Immature natural killer cell (primary cell): ENCODE results near the gene PRXL2B. TPM values are rescaled to one million over a fixed set of nuclear protein-coding genes. Genes with fewer than 3 reads are reported as not detected.

Source experiments
- DNase-seq, 3 donors: peaks; one replicate each; pipeline ENCODE4 v3.0.0; 2022; ENCODE audit warnings: mixed read lengths in 1 of 3
- H3K27ac Mint-ChIP-seq, 6 donors: one replicate each; pipeline ENCODE4 v1.8.0; 2020; ENCODE audit warnings: mixed read lengths in 6 of 6, mild to moderate bottlenecking in 5 of 6, inconsistent platforms in 4 of 6, moderate library complexity in 3 of 6
- H3K27me3 Mint-ChIP-seq, 3 donors: one replicate each; pipeline ENCODE4 v1.8.0; 2020 to 2021; ENCODE audit warnings: low read depth in 3 of 3, mild to moderate bottlenecking in 3 of 3, mixed read lengths in 3 of 3, moderate library complexity in 3 of 3, inconsistent platforms in 1 of 3
- H3K36me3 Mint-ChIP-seq, 3 donors: one replicate each; pipeline ENCODE4 v1.8.0; 2020; ENCODE audit warnings: mixed read lengths in 3 of 3, inconsistent platforms in 2 of 3, mild to moderate bottlenecking in 2 of 3
- H3K4me1 Mint-ChIP-seq, 2 donors: one replicate each; pipeline ENCODE4 v1.8.0; 2020; ENCODE audit warnings: inconsistent platforms in 2 of 2, mild to moderate bottlenecking in 2 of 2, mixed read lengths in 2 of 2, moderate library complexity in 1 of 2
- H3K4me3 Mint-ChIP-seq, 5 donors: one replicate each; pipeline ENCODE4 v1.8.0; 2020; ENCODE audit warnings: mild to moderate bottlenecking in 5 of 5, mixed read lengths in 5 of 5, inconsistent platforms in 3 of 5, moderate library complexity in 3 of 5
- H3K9me3 Mint-ChIP-seq, 6 donors: one replicate each; pipeline ENCODE4 v1.8.0; 2020; ENCODE audit warnings: mild to moderate bottlenecking in 6 of 6, mixed read lengths in 6 of 6, inconsistent platforms in 4 of 6, moderate library complexity in 3 of 6
- polyA plus RNA-seq, 3 donors: library from polyadenylated mRNA; unstranded; fragments of 300-500 nt; fragmentation: Illumina TruSeq; gene quantifications; one replicate each; pipeline ENCODE4 v1.2.3, GENCODE V29; 2021

Gene PRXL2B
- polyA plus RNA-seq, 3 donors from 2014 or later, result 10.0 to 17.1 (median 13.6) TPM

- Mint-ChIP-seq H3K36me3 (no peaks in the 10 kb centered on the region), H3K27ac (peak overlapping the region in 3 of 6 donors; percentile 30 to 49 (median 46)), H3K4me1 (peaks cover 0 to 2% of the 10 kb centered on the region in 2 donors), H3K4me3 (no peak overlapping the region), H3K9me3 (no peaks in the 10 kb centered on the region), H3K27me3 (peaks cover 3 to 6% (median 4%) of the 10 kb centered on the region in 3 donors)
- peak in 2 of 3 donors; percentile 22 to 29 for DNase-seq
Measured at GRCh38 chr1:2597441-2598328, 11.1 kb downstream of the PRXL2B start.

DNA sequence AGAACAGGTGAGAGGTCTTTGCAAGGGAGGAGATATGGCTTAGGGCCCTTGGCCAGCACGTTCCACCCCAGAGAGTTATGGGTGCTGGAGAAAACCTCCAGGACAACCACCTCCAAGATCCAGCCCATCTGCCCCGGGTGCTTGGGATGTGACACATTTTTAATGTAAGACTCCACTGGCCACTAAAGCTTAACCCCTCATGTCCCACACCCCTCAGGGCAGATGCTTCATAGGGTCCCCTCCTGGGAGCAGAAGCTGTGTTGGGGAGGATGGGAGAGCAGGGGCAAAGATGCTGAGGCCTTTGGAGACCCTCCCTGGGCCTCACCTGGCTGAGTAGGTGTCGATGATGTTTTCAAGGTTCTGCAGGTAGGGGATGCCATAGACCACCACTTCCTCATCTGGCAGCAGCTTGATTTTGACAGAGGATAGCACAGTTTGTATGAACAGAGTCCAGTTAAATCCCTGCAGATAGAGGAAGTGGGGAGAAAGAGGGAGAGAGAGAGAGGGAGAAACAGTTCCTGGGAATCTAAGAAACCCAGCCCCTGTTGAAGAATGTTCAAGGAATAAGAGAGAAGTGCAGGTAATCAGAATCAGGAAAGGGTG, 11.9 kb downstream of the PRXL2B start:
- DNase-seq, result no peak
- no peak overlapping the region for H3K27ac Mint-ChIP-seq
- no peaks in the 10 kb centered on the region for H3K9me3 Mint-ChIP-seq
- H3K27me3 Mint-ChIP-seq, result peaks cover 3 to 6% (median 4%) of the 10 kb centered on the region in 3 donors
- no peak overlapping the region for H3K4me3 Mint-ChIP-seq
- H3K36me3 Mint-ChIP-seq, result no peaks in the 10 kb centered on the region
- H3K4me1 Mint-ChIP-seq, result peaks cover 0 to 2% of the 10 kb centered on the region in 2 donors

DNA sequence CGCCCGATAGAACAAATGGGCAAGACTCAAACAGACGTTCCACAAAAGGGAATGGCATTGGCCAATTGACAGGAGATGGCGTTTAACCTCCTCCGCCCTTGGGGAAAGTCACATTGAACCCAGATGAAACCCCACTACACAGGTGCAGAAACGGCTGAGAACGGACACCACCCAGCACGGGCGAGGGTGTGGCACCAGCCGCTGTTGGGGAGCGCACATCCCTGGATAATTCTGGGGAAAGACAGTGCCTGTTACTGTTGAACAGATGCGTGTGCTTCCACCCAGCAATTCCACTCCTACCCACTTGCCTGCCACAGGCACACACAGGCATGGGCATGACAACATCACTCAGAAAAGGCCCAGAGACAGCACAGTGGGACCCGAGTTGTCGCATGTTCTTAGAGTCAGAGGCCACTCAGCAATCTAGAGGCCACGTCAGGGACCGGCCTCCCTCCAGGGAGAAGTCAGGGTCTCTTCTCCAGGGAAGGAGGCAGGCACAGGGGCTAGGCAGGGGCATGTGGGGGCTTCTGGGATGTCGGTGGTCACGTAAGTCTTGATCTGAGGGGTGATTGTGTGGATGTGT, 15.2 kb downstream of the PRXL2B start:
- peaks cover 0 to 2% of the 10 kb centered on the region in 2 donors for H3K4me1 Mint-ChIP-seq
- H3K4me3 Mint-ChIP-seq, result no peak overlapping the region
- no peak for DNase-seq
- H3K36me3 Mint-ChIP-seq, result no peaks in the 10 kb centered on the region
- no peak overlapping the region for H3K27ac Mint-ChIP-seq
- H3K27me3 Mint-ChIP-seq, result peaks cover 3 to 4% (median 4%) of the 10 kb centered on the region in 3 donors
- H3K9me3 Mint-ChIP-seq, result no peaks in the 10 kb centered on the region

GRCh38 chr1:2602311-2602835, 15.8 kb downstream of the PRXL2B start:
- H3K27ac Mint-ChIP-seq, result no peak overlapping the region

GRCh38 chr1:2602866-2603520, 16.4 kb downstream of the PRXL2B start:
- no peak overlapping the region for H3K27ac Mint-ChIP-seq
- DNase-seq, result no peak
- H3K9me3 Mint-ChIP-seq, result no peaks in the 10 kb centered on the region

More at GRCh38 chr1:2602311-2602835, 15.8 kb downstream of the PRXL2B start:
- Mint-ChIP-seq H3K4me3 (no peak overlapping the region), H3K36me3 (no peaks in the 10 kb centered on the region), H3K4me1 (peaks cover 0 to 2% of the 10 kb centered on the region in 2 donors), H3K27me3 (peaks cover 2 to 4% (median 3%) of the 10 kb centered on the region in 3 donors), H3K9me3 (no peaks in the 10 kb centered on the region)
- DNase-seq, result no peak

DNA sequence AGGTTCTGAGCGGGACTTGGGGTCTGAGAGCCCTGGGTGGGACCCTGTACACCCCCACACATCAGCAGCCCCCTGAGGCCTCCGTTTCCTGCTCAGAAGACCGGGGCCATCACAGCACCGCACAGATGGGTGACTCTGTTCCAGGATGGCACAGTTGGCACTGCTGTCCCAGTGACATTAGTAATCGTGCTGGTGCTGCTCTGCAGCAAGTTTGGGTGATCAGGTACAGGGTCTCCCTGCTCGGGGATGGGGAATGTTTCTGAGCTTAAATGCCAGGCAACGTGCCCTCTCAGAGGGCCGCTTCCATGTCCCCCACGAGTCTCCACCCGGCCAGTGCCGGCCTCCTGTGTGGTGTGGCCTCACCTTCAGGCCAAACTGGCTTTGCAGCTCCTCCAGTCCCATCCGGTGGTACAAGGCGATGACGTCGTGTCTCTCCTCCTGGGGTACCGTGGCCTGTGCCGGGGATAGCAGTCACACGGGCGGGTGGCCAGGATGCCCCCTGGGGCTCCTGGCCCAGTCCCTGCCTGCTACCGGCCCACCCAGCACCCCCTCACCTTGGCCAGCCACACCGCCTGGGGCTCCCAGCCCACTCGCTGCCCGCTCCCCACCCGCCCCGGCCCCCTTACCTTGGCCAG, 17.1 kb downstream of the PRXL2B start:
- H3K27ac Mint-ChIP-seq, result no peak overlapping the region
- no peak overlapping the region for H3K4me3 Mint-ChIP-seq
- no peaks in the 10 kb centered on the region for H3K36me3 Mint-ChIP-seq
- H3K9me3 Mint-ChIP-seq, result no peaks in the 10 kb centered on the region
- peaks cover 0 to 1% (median 0%) of the 10 kb centered on the region in 3 donors for H3K27me3 Mint-ChIP-seq
- H3K4me1 Mint-ChIP-seq, result no peaks in the 10 kb centered on the region
- DNase-seq, result no peak

More at GRCh38 chr1:2602866-2603520, 16.4 kb downstream of the PRXL2B start:
- no peak overlapping the region for H3K4me3 Mint-ChIP-seq
- H3K36me3 Mint-ChIP-seq, result no peaks in the 10 kb centered on the region
- peaks cover 1 to 3% (median 2%) of the 10 kb centered on the region in 3 donors for H3K27me3 Mint-ChIP-seq
- H3K4me1 Mint-ChIP-seq, result peaks cover 0 to 2% of the 10 kb centered on the region in 2 donors

GRCh38 chr1:2604156-2604843, 17.7 kb downstream of the PRXL2B start:
- no peaks in the 10 kb centered on the region for H3K9me3 Mint-ChIP-seq
- no peak for DNase-seq
- H3K4me3 Mint-ChIP-seq, result no peak overlapping the region
- H3K4me1 Mint-ChIP-seq, result no peaks in the 10 kb centered on the region
- no peak overlapping the region for H3K27ac Mint-ChIP-seq
- H3K27me3 Mint-ChIP-seq, result peaks cover 0 to 1% (median 0%) of the 10 kb centered on the region in 3 donors
- H3K36me3 Mint-ChIP-seq, result no peaks in the 10 kb centered on the region

GRCh38 chr1:2604844-2605508, 18.4 kb downstream of the PRXL2B start:
- H3K27me3 Mint-ChIP-seq, result peaks cover 0 to 1% (median 0%) of the 10 kb centered on the region in 3 donors
- no peak for DNase-seq
- H3K36me3 Mint-ChIP-seq, result no peaks in the 10 kb centered on the region
- H3K9me3 Mint-ChIP-seq, result no peaks in the 10 kb centered on the region
- no peaks in the 10 kb centered on the region for H3K4me1 Mint-ChIP-seq
- H3K4me3 Mint-ChIP-seq, result no peak overlapping the region
- no peak overlapping the region for H3K27ac Mint-ChIP-seq

DNA sequence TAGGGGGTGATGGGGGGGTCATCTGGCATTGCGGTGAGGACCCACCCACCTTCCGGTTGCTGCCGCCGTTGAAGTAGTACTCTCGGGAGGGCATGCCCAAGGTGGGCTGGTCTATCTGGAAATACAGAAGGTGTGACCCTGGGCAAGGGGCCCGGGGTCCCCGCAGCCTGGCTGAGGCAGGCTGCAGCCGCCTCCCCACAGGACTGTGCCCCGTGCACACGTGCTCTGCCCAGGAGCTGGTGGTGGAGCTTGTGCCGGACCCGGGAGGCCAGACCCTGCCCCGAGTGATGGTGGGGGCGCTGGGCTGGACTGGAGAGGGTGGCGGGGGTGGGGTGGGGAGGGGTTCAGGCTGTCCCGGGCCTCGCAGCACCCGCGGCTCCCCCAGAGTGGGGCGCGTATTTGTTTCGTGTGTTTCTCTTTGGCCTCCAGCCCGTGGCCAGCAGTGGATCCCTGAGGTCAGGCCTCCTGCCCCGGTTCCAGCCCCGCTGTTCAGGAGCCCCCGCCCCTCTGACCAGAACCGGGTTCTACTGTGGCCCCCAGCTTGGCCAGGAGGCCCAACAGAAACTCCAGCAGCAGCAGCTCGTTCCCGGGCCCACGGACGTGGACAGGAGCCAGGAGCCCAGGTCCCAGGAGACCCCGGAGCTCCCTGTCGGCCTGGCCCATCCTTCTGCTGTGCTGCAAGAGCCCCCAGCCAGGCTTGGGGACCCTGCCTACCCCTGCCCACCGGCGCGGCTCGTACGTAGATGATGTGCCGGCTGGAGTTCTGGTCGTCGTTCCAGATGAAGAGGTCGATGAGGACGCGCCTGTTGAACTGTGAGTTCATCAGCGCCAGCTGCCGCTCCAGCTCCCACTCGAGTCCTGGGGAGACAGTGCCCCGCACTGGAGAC, 19.2 kb downstream of the PRXL2B start:
- no peaks in the 10 kb centered on the region for H3K9me3 Mint-ChIP-seq
- no peak overlapping the region for H3K27ac Mint-ChIP-seq
- no peak for DNase-seq
- no peaks in the 10 kb centered on the region for H3K4me1 Mint-ChIP-seq
- no peak overlapping the region for H3K4me3 Mint-ChIP-seq
- no peaks in the 10 kb centered on the region for H3K36me3 Mint-ChIP-seq
- peaks cover 0 to 1% (median 0%) of the 10 kb centered on the region in 3 donors for H3K27me3 Mint-ChIP-seq

DNA sequence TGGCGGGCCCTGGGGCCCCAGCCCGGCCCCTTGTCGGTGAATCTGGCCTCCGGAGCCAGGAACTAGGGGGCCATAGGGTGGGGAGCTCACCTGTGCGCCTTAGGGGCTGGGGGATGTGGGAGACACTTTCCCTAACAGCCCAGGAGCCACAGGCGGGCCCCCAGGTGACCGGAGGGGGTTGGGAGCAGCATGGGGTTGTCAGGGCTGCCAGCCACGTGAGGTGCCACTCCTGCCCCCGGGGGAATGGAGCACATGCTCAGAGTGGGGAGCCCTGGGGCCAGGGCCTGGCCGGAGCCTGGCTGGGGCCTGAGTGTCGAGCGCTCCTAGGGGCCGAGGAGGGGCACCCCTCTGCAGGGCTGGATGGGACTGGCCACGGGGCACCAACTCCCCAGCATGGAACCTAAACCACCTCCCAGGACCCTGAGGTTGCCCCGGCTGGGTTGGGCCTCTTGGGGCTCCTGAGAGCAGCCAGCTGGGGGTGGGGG, 19.9 kb downstream of the PRXL2B start:
- no peak for DNase-seq
- H3K36me3 Mint-ChIP-seq, result no peaks in the 10 kb centered on the region
- no peaks in the 10 kb centered on the region for H3K4me1 Mint-ChIP-seq
- no peaks in the 10 kb centered on the region for H3K27me3 Mint-ChIP-seq
- H3K9me3 Mint-ChIP-seq, result no peaks in the 10 kb centered on the region
- no peak overlapping the region for H3K4me3 Mint-ChIP-seq
- no peak overlapping the region for H3K27ac Mint-ChIP-seq

- Mint-ChIP-seq H3K4me3 (no peak overlapping the region), H3K27ac (no peak overlapping the region), H3K36me3 (no peaks in the 10 kb centered on the region), H3K4me1 (no peaks in the 10 kb centered on the region), H3K27me3 (no peaks in the 10 kb centered on the region), H3K9me3 (no peaks in the 10 kb centered on the region)
- DNase-seq, result no peak
Measured at GRCh38 chr1:2606881-2607621, 20.5 kb downstream of the PRXL2B start.
